SKM-1 (cell line): ENCODE results near the gene TSPAN18.

Source experiments
- DNase-seq: peaks from one replicate; lab custom pipeline; 2025; ENCODE audit not compliant: unreplicated experiment; lab: John Stamatoyannopoulos, UW

Gene TSPAN18

DNA sequence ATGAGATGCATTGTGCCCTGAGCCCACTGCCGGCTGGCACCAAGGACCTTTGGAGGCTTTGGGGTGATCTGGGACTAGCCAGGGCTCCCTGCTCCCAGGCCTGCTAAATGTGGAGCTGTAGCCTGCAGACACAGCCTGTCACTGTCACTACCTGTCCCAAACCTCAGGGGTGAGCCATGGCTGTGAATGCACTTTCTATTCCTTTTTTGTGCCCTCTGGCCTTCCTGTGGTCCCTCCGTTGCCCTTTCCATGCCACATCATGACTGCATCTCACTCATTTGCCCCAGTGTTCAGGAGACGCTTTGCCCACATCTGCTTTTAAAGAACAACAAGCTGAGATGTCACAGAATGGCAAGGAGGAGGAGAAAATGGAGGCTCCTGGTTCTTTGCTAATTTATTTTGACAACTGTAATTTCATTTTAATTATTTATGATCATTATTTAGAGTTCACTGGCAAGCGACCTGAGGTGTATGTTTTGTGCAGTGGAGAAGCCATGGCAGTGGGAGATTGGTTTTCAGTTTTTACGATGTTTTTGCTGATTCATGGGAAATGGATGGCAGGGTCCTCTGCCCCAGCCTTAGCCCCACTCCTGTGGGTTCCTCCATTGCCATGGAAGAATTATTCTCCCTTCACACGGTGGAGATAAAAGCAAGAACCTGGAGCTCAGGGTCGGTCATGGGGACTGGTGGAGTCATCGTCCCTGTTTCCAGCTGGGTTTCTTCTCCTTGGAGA, 69.2 kb downstream of the TSPAN18 start:
- DNase-seq: no peak

DNA sequence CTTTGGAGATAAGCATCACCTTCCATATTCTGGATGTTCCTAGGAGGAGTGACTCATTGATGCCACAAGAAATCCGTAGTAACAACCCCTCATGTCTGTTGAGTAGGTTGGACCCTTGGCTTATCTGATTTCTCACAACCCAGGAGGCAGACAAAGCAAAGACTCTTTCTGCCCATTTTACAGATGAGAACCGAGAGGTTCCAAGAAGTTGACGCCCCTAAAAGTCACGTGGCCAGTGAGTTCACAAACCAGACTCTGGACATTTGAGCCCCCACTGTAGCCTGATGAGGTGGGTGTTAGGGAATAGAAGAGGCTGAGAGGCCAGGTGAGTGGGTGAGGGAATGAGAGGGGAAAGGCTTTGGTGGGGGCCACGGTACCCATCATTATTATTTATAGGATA, 70.3 kb downstream of the TSPAN18 start:
- DNase-seq: no peak

DNA sequence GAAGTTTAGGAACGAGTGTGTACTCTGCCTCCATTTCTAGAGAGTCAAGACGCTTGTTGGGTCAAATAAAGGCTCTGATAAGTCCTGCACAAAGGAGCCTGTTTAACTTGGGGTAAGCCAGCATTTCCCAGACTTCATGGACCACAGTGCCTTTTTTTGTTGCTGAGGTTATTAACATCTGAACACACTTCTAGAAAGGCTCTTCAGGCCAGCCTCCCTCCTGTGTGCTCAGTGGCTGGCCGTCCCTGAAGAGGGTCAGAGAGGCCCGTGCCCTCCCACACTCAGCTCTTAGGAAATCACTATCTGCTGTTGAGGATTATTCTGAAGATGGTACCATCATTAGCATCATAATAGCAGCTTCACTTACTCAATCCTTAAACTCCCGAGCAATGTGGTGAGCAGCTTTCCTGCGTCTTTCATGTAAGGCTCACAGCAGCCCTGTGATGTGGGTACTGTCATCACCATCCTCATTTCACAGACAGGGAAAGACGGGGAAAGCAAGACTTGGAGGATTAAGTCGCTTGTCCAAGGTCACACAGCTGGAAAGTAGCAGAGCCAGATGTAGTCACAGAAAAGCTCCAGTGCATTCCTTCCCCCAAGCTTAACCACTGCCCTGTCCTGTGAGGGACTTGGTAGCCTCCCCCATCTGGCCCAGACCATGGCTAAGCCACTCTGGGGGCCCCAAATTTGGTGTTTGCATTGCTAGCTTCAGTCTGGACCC, 71.3 kb downstream of the TSPAN18 start:
- no peak for DNase-seq

DNA sequence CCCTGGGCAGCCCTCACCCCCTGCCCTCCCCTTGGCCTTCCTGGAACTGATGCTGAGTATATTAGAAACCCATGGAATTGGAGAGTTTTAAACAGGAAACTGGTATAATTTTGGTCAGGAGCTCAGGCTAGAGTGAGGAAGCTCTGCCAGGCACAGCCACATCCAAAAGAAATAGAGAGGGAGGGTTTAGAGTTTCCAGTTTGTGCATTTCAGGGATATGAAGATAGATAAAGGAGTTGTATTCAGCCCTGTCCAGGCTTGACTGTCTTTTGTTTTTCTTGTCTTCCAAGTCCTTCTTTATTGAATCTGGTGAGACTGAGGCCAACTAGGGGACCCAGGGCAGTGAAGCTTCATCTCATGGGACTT, 71.8 kb downstream of the TSPAN18 start:
- no peak for DNase-seq

DNA sequence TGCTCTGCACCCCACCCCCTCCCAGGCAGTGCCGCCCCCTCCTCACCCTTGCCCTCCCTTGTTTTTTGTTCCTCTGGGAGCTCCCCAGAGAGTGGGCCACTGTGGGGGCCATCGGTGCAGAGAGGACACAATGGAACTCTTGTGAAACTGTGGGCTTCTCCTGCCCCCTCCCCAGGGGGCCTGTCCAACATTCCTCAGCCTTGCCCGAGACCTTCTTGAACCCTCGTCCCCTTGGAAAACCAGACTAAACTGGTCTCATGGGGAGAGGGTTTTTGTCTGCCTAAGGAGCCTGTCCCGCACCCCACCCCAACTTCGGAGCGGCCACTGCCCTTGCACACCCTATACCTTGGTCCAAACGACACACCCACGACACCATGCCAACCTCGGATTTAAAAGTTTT, 72.2 kb downstream of the TSPAN18 start:
- DNase-seq: no peak

DNA sequence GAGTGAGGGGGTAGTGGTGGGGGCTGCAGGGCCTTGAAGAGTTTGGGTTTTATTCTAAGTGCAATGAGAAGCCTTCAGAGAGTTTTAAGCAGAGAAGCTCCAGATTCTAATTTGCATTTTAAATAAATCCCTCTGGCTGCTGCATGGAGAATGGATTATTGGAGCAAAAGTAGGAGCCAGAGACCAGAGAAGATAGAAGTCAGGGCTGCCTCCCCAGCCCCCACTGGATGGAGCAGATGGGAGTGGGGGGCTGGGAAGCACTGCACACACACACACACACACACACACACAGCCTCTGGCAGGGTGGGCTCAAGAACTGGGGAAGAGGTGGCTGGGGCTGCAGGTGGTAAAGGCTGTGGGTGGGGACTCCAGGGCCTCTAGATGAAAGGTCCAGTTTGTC, 75.6 kb downstream of the TSPAN18 start:
- DNase-seq: no peak

DNA sequence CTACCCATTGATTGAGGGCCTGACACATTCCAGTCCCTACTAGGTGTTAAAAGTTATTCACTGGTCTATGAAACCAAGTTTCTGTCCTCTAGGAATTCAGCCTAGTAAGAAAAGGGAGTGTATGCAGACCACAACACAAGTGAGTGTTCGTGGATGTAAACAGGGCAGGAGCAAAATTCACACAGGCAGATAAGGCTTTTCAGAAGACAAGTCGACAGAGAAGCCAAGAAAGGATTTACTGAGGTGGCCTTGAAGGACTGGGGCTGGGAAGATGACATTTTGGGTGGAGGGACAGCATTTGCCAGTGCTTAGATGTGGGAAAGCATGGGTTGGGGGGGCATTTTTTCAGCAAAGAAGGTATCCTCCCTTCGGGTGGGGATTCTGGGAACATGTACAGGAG, 76.2 kb downstream of the TSPAN18 start:
- no peak for DNase-seq

DNA sequence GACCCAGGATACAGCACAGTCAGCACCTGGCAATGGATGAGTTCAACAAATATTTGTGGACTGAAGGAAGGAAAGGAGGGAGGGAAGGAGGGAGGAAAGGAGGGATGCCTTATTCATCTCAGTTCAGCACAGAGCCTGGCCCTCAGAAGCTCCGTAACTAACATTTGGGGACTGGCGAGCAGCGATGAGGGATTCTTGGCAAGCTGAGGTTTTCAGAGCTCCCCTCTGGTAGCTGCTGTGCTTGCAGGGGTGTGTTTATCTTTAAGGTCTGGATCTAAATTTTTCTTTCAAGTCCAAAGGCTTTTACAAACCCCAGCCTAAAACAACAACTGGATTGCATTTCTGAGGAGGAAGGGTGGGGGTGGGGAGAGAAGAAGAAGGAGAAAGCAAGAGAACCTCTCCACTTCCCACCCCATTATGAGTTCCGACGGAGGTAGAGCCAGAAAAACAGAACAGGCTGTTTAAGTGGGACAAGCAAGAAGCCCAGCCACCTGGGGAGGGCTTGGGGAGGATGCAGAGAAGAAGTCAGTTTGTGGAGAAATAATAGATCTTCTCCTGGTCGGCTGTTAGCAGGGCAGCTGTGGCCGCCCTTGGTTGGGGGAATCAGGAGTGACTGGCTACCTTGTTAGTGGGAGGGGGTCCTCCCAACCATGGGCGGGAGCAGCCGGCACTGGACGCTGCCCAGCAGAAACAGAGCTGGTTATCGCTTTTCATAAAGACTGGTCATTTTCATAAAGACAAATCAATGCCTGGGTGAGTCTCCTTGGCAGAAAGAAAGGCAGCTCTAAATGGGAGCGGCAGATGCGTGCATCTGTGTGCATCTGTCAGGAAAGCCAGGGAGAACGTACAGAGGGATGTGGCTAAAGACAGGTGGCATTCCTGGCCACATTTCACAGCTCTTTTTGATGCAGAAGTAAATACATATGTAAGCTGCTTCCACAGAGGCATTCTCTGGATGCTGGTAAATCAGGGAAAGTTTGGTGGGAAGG, 78.0 kb downstream of the TSPAN18 start:
- DNase-seq: no peak

DNA sequence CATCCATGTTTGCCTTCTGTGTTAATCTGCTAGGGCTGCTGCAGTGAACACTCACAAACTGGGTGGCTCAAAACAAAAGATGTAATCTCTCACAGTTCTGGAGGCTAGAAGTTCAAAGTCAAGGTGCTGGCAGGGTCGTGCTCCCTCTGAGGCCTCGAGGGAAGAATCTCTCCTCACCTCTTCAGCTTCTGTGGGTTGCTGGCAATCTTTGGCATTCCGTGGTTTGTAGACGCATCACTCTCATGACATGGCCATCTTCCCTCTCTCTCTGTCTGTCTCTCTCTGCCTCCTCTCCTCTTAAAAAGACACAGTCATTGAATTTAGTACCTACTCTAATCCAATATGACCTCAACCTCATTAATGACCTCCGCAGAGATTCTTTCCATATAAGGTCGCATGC, 78.8 kb downstream of the TSPAN18 start:
- DNase-seq: no peak

DNA sequence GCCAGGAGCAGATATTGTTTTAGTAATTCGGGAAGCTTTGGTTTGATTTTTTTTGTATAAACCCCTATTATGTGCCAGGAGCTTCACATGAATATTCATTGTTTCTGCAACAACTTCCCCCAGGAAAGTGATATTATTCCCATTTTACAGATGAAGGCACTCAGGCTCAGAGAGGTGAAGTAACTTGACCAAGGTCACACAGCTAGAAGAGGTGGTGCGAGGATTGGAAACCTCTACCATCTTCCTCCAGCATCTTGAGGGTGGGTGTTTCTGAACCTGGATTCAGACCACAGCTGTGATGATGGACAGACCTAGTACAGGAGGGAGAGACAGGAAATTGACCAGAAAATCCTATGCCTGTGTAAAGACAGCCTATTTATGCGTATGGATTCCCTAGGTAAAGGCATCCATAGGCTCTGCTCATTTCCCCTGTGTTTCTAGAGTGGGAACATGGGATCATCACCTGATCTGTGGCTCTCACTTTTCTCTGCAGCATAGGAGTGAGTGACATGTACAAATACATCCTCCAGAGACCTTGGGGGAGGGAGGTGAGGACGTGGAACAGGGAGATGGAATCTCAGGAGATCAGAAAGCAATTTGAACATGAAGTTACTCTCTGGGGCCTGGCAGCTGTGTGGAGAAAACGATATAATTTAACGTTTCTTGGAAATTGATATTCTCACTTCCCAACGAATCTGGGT, 81.4 kb downstream of the TSPAN18 start:
- no peak for DNase-seq

DNA sequence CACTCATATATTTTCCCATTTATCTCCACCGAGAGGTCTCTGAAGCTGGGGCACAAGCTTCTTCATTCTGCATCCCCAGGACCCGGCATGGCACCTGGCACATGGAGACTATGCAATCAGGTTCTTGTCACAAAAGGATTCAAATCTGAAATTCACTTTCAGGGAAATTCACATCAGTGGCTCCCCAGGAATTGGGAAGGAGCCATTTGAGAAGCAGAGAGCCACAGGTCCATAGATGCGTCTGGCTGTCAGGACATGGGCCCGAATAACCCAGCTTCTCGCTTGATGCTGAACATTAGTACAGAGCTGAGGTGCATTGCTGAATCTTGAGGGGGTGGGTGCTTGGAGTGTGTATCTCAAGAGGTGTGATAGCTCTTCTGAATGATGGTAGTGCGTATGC, 82.5 kb downstream of the TSPAN18 start:
- DNase-seq: no peak

DNA sequence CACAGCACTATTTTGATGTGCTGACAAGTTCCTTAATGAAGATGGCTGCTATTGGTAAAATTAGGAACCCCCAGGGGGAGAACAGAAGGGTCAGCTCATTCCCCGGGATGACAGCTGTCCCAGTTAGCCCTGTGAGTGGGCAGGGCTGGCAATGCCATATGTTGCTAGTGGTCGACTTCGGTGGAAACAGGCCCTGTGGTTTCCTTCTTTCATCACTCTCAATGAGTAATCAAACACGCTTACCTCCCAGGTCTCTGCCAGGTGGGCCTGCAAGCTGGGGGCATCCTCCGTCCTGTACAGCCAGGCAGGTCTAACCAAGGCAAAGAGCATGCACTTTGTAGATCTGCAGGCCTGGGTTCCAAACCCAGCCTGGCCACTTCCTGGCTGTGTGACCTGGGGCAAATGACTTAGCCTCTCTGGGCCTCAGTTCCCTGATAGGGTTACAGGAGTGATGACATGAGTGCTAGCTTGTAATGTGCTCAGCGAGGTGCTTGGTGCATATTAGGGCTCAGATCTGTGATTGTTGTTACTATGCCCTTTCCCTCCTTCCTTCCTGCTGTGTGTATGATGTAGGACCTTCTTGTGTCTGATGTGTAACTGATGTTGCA, 85.2 kb downstream of the TSPAN18 start:
- no peak for DNase-seq

DNA sequence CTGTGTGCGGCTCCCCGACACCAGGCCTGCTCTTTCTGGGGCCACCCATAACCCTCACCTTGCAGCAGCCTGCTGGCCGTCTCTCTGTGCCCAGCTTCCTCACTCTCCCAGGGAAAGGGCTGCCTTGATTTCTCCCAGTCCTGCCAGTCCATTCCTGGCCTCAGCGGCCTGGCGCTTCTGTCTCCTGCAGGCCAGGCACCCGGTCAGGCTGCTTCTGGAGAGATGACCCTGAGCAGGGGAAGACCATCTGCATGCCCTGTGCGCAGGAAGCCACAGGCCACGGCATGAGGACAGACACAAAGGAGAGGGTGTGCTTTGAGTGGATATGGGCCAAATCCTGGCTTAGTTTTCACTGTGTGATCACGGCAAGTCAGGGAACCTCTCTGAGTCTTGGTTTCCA, 86.2 kb downstream of the TSPAN18 start:
- no peak for DNase-seq

DNA sequence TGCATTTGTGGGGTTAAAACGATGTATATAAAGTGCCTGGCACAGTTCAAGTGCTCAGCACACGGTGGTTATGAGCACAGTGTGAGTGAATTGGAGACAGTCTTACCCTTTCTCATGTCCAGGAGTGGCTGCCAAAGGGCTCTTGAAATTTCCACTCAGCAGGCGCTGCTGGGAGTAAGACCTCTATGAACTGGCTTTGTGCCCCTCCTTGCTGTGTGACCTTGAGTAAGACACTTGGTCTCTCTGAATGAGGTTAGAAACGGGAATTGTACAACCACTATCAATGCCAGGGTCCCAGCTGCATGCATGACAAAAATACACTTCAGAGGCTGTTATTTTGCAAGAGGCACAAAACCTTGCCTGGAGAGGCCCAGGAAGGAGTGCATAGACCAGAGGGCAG, 86.6 kb downstream of the TSPAN18 start:
- no peak for DNase-seq

DNA sequence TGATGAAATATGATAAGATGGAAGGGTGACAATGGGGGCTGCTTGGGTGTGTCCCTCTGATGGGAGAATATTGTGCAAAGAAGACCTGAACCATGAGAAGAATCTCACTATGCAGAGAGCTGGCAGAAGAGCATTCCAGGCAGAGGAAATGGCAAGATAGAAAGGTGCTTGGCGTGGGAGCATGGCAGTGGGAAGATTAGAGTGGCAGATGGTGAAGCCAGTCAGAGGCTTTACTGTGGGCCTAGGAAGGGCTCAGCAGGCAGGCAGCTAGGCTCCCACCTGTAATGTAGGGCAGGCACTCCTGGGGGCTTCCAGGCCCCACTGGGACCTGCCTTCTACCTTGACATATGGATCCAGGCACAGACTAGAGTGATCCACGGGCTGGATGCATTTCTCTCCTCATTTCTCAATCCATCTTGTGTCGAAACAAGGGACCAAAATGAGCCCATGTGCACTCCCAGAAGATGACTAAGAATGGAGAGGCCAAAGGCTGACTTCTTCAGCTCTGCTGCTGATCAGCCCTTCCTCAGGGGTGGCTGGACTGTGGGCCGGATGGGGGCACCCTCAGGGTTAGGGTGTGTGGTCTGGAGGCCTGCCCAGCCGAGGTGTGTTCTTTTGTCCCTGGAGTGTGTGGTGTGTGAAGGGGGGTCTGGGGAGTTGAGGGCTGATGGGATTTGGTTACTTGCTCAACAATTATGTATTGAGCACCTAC, 88.3 kb downstream of the TSPAN18 start:
- DNase-seq: peak; percentile 82

DNA sequence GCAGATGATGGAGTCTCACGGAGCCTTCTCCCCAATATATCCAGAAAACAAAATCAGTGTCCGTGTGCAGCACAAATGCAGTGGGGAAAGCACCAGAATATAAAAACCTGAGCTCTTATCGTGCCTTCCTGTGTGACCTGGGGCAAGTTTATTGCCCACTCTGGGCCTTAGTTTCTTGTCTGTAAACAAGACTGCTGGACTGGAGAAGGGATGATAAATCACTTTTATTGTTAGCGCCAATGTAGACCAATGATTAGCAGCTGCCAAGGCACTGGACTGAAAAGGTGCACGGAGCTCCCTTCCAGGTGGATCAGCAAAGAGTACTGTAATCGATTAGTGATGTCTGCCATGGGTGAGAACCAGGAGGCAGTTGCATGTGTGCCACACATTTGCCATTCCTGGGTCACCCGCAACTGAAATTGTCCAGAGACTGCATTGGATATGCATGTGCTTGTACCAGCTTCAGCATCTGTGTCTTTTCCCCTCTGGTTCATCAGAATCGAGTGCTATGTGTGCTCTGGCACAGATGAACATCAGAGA, 89.2 kb downstream of the TSPAN18 start:
- no peak for DNase-seq

DNA sequence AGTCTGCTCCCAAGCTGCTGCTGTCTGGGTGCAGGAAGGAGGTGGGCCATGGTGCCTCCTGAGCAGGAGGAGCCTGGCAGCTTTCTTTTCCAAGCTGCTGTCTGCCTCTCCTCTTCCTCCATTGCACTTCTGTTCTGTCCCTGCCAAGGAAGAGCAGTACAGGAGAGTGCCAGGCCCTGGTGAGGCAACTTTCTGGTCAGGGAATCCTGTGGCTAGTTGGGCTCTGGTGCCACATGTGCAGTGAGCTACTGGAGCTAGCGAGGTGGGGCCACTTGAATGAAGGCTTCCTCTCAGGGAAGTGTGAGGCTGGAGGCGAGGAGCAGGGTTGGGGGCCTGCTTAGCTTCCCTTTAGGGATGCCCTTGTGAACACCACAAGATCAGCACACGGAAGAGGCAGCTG, 90.0 kb downstream of the TSPAN18 start:
- no peak for DNase-seq

DNA sequence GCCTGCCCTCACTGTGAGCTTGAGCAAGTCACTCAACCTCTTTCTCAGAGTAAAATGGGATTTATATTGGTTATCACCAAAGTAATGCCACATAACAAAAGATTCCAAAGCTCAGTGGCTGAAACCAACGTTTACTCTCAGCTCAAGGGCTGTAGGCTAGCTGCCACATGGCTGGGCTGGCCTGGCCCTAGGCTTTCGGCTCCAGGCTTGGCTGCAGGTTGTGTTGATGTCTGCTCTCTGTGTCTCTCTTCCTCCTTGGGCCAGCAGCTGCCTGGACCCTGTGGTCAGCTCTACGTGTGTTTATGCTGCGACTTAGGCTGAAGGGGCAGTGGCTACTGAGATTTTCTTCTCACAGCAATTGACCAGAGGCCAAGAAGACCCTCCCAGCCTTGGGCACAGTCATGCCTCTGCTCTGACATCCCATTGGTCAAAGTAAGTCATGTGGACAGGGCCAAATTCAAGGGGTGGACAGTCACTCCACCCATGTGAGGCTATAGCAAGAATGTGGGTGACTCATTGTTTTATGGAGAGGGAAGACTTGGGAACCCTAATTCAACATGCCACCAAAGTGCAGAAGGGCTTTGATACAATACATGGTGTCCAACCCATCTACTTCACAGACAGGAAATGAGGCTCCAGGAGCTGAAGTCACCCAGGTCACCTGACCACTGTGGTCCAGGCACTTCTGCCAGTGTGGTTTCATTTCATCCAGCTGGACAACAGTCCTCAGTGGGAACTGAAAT, 90.6 kb downstream of the TSPAN18 start:
- DNase-seq: no peak

DNA sequence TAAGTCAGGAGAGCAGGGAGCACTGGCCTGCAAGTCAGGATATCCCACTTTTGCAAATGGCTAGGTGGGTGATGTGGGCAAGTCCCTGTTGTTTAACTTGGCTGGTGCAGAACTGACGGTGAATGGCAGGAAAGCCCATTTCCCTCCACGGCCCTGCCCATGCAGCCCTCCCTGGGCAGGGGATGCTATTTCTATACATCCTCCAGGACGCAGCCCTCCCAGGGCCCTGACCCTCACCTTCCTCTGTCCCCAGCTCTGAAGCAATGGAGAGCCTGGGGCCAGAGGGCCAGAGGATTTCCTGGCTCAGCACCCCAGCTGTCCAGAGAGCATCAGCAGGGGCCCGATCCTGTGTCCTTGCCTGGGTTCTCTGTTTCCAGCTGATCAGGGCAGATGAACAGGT, 91.3 kb downstream of the TSPAN18 start:
- DNase-seq: no peak
